SK-N-SH (cell line): ENCODE measurements around the gene ISL1. TPM values are rescaled to one million over a fixed set of nuclear protein-coding genes. Genes with fewer than 3 reads are reported as not detected.

Experiments
- CTCF ChIA-PET: fragments of 300-600, 350-600 bp; formaldehyde crosslinking; extraction: SDS; loops from one replicate; lab custom pipeline; 2021; lab: Yijun Ruan, JAX
- POLR2A ChIA-PET: fragments of 350-600 bp; sonication (Branson Sonifier 250); formaldehyde crosslinking; extraction: SDS; loops from one replicate; lab custom pipeline; 2020; ENCODE audit warnings: antibody characterized with exemption, inconsistent platforms; lab: Yijun Ruan, JAX
- DNase-seq: peaks from one replicate; pipeline ENCODE4 v3.0.0; 2012
- H2AFZ ChIP-seq: fragments of 200-600 bp; sonication (generic); 2 replicates; pipeline ENCODE4 v1.8.1; 2016; ENCODE audit warnings: antibody characterized with exemption, mild to moderate bottlenecking, low read depth
- H3F3A ChIP-seq: fragments of 200-600 bp; sonication (generic); replicated peaks from 2 replicates; pipeline ENCODE3; 2016; ENCODE audit warnings: antibody characterized with exemption, mild to moderate bottlenecking; ENCODE audit not compliant: insufficient read depth
- H3K27ac ChIP-seq, 2 experiments: fragments of 200-500 bp in 1 of 2; fragments of 200-600 bp in 1 of 2; sonication (Bioruptor generic) in 1 of 2; sonication (generic), shearing (Covaris generic) in 1 of 2; 2 replicates each; pipeline versions ENCODE4 v1.5.1 to v1.6.1; 2014 to 2016; ENCODE audit warnings: low read depth in 2 of 2, inconsistent platforms in 1 of 2, low read length in 1 of 2, mild to moderate bottlenecking in 1 of 2, mixed read lengths in 1 of 2
- H3K27me3 ChIP-seq: fragments of 200-600 bp; sonication (generic), shearing (Covaris generic); 2 replicates; pipeline ENCODE4 v1.6.1; 2016; ENCODE audit warnings: mixed run types; ENCODE audit not compliant: insufficient read depth
- H3K36me3 ChIP-seq, 2 experiments: fragments of 200-500 bp in 1 of 2; fragments of 200-600 bp in 1 of 2; sonication (Bioruptor generic) in 1 of 2; sonication (generic) in 1 of 2; replicated peaks in 1 of 2; 2 replicates each; pipeline versions ENCODE3 to v1.5.1; 2014 to 2016; ENCODE audit warnings: low read length in 1 of 2, mild to moderate bottlenecking in 1 of 2; ENCODE audit not compliant: insufficient read depth in 2 of 2, control insufficient read depth in 1 of 2
- H3K4me1 ChIP-seq, 2 experiments: fragments of 200-500 bp in 1 of 2; fragments of 200-600 bp in 1 of 2; sonication (Bioruptor generic) in 1 of 2; sonication (generic), shearing (Covaris generic) in 1 of 2; 2 replicates each; pipeline versions ENCODE4 v1.5.1 to v1.6.1; 2014 to 2016; ENCODE audit warnings: low read depth in 1 of 2, low read length in 1 of 2, mixed run types in 1 of 2; ENCODE audit not compliant: insufficient read depth in 2 of 2, control insufficient read depth in 1 of 2
- H3K4me2 ChIP-seq: fragments of 200-600 bp; sonication (generic), shearing (Covaris generic); 2 replicates; pipeline ENCODE4 v1.6.1; 2017; ENCODE audit warnings: mixed run types
- H3K4me3 ChIP-seq, 2 experiments: fragments of 200-500 bp in 1 of 2; fragments of 200-600 bp in 1 of 2; sonication (Bioruptor generic) in 1 of 2; sonication (generic), shearing (Covaris generic) in 1 of 2; 2 replicates each; pipeline versions ENCODE4 v1.5.1 to v1.8.1; 2014 to 2016; ENCODE audit warnings: low read depth in 2 of 2, inconsistent platforms in 1 of 2, low read length in 1 of 2, mild to moderate bottlenecking in 1 of 2, mixed read lengths in 1 of 2, moderate library complexity in 1 of 2
- H3K79me2 ChIP-seq: fragments of 200-600 bp; sonication (generic); 2 replicates; pipeline ENCODE4 v1.8.1; 2017; ENCODE audit warnings: mild to moderate bottlenecking; ENCODE audit not compliant: insufficient read depth
- H3K9ac ChIP-seq: fragments of 200-600 bp; sonication (generic); 2 replicates; pipeline ENCODE4 v1.6.1; 2017; ENCODE audit warnings: mixed run types
- H3K9me2 ChIP-seq: fragments of 200-600 bp; sonication (generic); 2 replicates; pipeline ENCODE4 v1.6.1; 2017; ENCODE audit warnings: mixed run types
- H3K9me3 ChIP-seq: fragments of 200-600 bp; sonication (generic); 2 replicates; pipeline ENCODE4 v1.6.1; 2017; ENCODE audit warnings: mixed run types, mild to moderate bottlenecking, moderate library complexity
- H4K20me1 ChIP-seq: fragments of 200-600 bp; sonication (generic); 2 replicates; pipeline ENCODE4 v1.6.1; 2017; ENCODE audit warnings: mild to moderate bottlenecking, mixed run types; ENCODE audit not compliant: insufficient read depth
- CHD2 ChIP-seq: fragments of 150-350 bp; IDR thresholded peaks from 2 replicates; pipeline ENCODE4 v1.6.1; 2018; ENCODE audit warnings: low read length; ENCODE audit not compliant: partially characterized antibody
- CTCF ChIP-seq: fragments of 200-600 bp; sonication (generic); IDR thresholded peaks from 2 replicates; pipeline ENCODE4 v1.6.1; 2017; ENCODE audit warnings: antibody characterized with exemption, mild to moderate bottlenecking, moderate library complexity
- EP300 ChIP-seq, 2 experiments: IDR thresholded peaks; 2 replicates each; pipeline versions ENCODE4 v1.4.0 to v1.6.1; 2012; ENCODE audit warnings: borderline replicate concordance in 1 of 2, low read depth in 1 of 2, low read length in 1 of 2
- EZH2phosphoT487 ChIP-seq: fragments of 200-600 bp; sonication (generic); IDR thresholded peaks from 2 replicates; pipeline ENCODE4 v1.6.1; 2017; ENCODE audit warnings: low read depth, mixed run types, mild to moderate bottlenecking, antibody characterized with exemption, moderate library complexity, borderline replicate concordance
- FOSL2 ChIP-seq: IDR thresholded peaks from 2 replicates; pipeline ENCODE4 v1.4.0; 2012; ENCODE audit warnings: low read depth, mild to moderate bottlenecking, moderate library complexity, borderline replicate concordance
- GABPA ChIP-seq: IDR thresholded peaks from 2 replicates; pipeline ENCODE4 v1.4.0; 2012; ENCODE audit warnings: low read depth, mild to moderate bottlenecking
- GATA2 ChIP-seq: sonication (generic); formaldehyde crosslinking; IDR thresholded peaks from 2 replicates; pipeline ENCODE4 v1.5.0; 2020; ENCODE audit warnings: mild to moderate bottlenecking, missing genetic modification reagents
- IRF3 ChIP-seq: fragments of 150-350 bp; IDR thresholded peaks from 2 replicates; pipeline ENCODE4 v1.6.1; 2016; ENCODE audit warnings: mild to moderate bottlenecking, low read depth, low read length
- JUND ChIP-seq: IDR thresholded peaks from 2 replicates; pipeline ENCODE4 v1.4.0; 2012
- MAX ChIP-seq: IDR thresholded peaks from 2 replicates; pipeline ENCODE4 v1.4.0; 2012; ENCODE audit warnings: low read depth
- MEF2A ChIP-seq: IDR thresholded peaks from 2 replicates; pipeline ENCODE4 v1.4.0; 2012; ENCODE audit warnings: low read depth, borderline replicate concordance
- RAD21 ChIP-seq: IDR thresholded peaks from 2 replicates; pipeline ENCODE4 v1.6.1; 2012; ENCODE audit warnings: mild to moderate bottlenecking, low read length
- REST ChIP-seq: IDR thresholded peaks from 2 replicates; pipeline ENCODE4 v1.6.1; 2012; ENCODE audit warnings: mild to moderate bottlenecking, low read depth, low read length, moderate library complexity
- RFX5 ChIP-seq: IDR thresholded peaks from 2 replicates; pipeline ENCODE4 v1.6.1; 2012; ENCODE audit warnings: mild to moderate bottlenecking, improper control_type of control experiment, low read length
- SIN3A ChIP-seq: IDR thresholded peaks from 2 replicates; pipeline ENCODE4 v1.6.1; 2012; ENCODE audit warnings: low read depth, mild to moderate bottlenecking, low read length, moderate library complexity, borderline replicate concordance
- SMC3 ChIP-seq: IDR thresholded peaks from 2 replicates; pipeline ENCODE4 v1.6.1; 2012; ENCODE audit warnings: low read depth, low read length, improper control_type of control experiment
- TAF1 ChIP-seq: IDR thresholded peaks from 2 replicates; pipeline ENCODE4 v1.6.1; 2012; ENCODE audit warnings: low read depth, mild to moderate bottlenecking, low read length, moderate library complexity, borderline replicate concordance
- YY1 ChIP-seq: IDR thresholded peaks from 2 replicates; pipeline ENCODE4 v1.4.0; 2012; ENCODE audit warnings: low read depth, mild to moderate bottlenecking
- WGBS: methylation state at CpG from one replicate; pipeline ENCODE4 v1.1.6; 2017; ENCODE audit warnings: low lambda C conversion rate; 5-methylcytosine and 5-hydroxymethylcytosine counted together
- polyA plus RNA-seq, 3 experiments: library from polyadenylated mRNA; depleted of rRNA; stranded (reverse); fragments of >200 nt; gene quantifications; 2 replicates each; pipeline ENCODE4 v1.2.3, GENCODE V29; 2012

Gene ISL1
- polyA plus RNA-seq, 1 of the 3 experiments (the other 2 are of a cell fraction): 15.2 TPM

GRCh38 chr5:51379331-51379700 lies 3.9 kb upstream of the ISL1 start:
- H3K27ac ChIP-seq: peak overlapping the region; percentile 76 to 100
- H3F3A ChIP-seq: no peaks in the 10 kb centered on the region
- ChIA-PET CTCF (interaction anchor here (1.0 to 14.4 kb wide), 11 partner anchors 8 to 977 kb away, joined by 3 to 303 read pairs (median 7); no protein-coding TSS in a partner anchor), POLR2A (interaction anchor here (0.9 to 15.0 kb wide), 8 partner anchors 9 to 617 kb away, joined by 4 to 437 read pairs (median 6); no protein-coding TSS in a partner anchor)
- peaks cover 48% of the 10 kb centered on the region for H3K79me2 ChIP-seq
- H3K4me3 ChIP-seq: peak overlapping the region; percentile 83 to 86
- H4K20me1 ChIP-seq: no peaks in the 10 kb centered on the region
- H3K9me2 ChIP-seq: no peaks in the 10 kb centered on the region
- TF ChIP-seq MEF2A: no peak
- no peak for TF ChIP-seq TAF1
- 0 out of 2 replicates have a peak, but pooled peaks have one; percentile 1 for TF ChIP-seq JUND
- TF ChIP-seq SIN3A: 0 out of 2 replicates have a peak, but pooled peaks have one; percentile 36
- TF ChIP-seq FOSL2: no peak
- H3K9ac ChIP-seq: peak overlapping the region; percentile 51; the same call in 1 of the 2 replicates
- peak overlapping the region; percentile 85 for H3K4me2 ChIP-seq
- peaks cover 0 to 16% of the 10 kb centered on the region in 2 experiments for H3K36me3 ChIP-seq
- no peaks in the 10 kb centered on the region for H3K9me3 ChIP-seq
- H3K4me1 ChIP-seq: peaks cover 10 to 19% of the 10 kb centered on the region in 2 experiments; a peak in 3 of 4 replicates
- DNase-seq: no peak
- whole genome bisulfite sequencing: 8% methylated on average over 3 of the region's 4 CpGs
- H2AFZ ChIP-seq: peak overlapping the region; percentile 82
- H3K27me3 ChIP-seq: no peaks in the 10 kb centered on the region

- no peaks in the 10 kb centered on the region for H4K20me1 ChIP-seq
- peaks cover 0 to 12% of the 10 kb centered on the region in 2 experiments for H3K36me3 ChIP-seq
- peak overlapping the region; percentile 88 to 100 for H3K27ac ChIP-seq
- H2AFZ ChIP-seq: peak overlapping the region; percentile 20
- WGBS: 3% methylated on average over 7 of the region's 7 CpGs
- peak overlapping the region; percentile 83 to 86; a peak in 3 of 4 replicates for H3K4me3 ChIP-seq
- no peaks in the 10 kb centered on the region for H3K9me3 ChIP-seq
- peak; percentile 46 for DNase-seq
- peak overlapping the region; percentile 7; the same call in 1 of the 2 replicates for H3K9ac ChIP-seq
- peak overlapping the region; percentile 85 for H3K4me2 ChIP-seq
- H3K9me2 ChIP-seq: no peaks in the 10 kb centered on the region
- no peaks in the 10 kb centered on the region for H3F3A ChIP-seq
- H3K27me3 ChIP-seq: no peaks in the 10 kb centered on the region
- POLR2A ChIA-PET: interaction anchor here (0.9 to 15.0 kb wide), 11 partner anchors 12 to 1278 kb away, joined by 3 to 437 read pairs (median 5); no protein-coding TSS in a partner anchor
- CTCF ChIA-PET: interaction anchor here (0.6 to 14.4 kb wide), 21 partner anchors 10 to 1180 kb away, joined by 3 to 303 read pairs (median 4); no protein-coding TSS in a partner anchor
- H3K79me2 ChIP-seq: peaks cover 62% of the 10 kb centered on the region
- H3K4me1 ChIP-seq: peaks cover 10 to 17% of the 10 kb centered on the region in 2 experiments; a peak in 3 of 4 replicates
- no peak for TF ChIP-seq EZH2phosphoT487
- no peak for TF ChIP-seq CHD2
- TF ChIP-seq GABPA: no peak
- TF ChIP-seq SMC3: peak; percentile 57
- TF ChIP-seq IRF3: no peak
- TF ChIP-seq CTCF: peak; percentile 89
- no peak for TF ChIP-seq FOSL2
- TF ChIP-seq REST: no peak
- TF ChIP-seq TAF1: no peak
- peak; percentile 70 for TF ChIP-seq RAD21
- TF ChIP-seq GATA2 (CRISPR knock-in tag): no peak
- no peak for TF ChIP-seq YY1
- no peak for TF ChIP-seq EP300 (IDR thresholded peaks at IDR 0.05; ENCODE audit: borderline replicate concordance in 1 of 2, low read depth in 1 of 2, low read length in 1 of 2)
- TF ChIP-seq SIN3A: no peak
- no peak for TF ChIP-seq MAX
- TF ChIP-seq RFX5: no peak
Measured at GRCh38 chr5:51380603-51381207, 2.5 kb upstream of the ISL1 start.
